ENCODE results near the gene CNOT11. TPM values are rescaled to one million over a fixed set of nuclear protein-coding genes. Genes with fewer than 3 reads are reported as not detected.

CNOT11 gene
- polyA plus RNA-seq, 1 donor (not counting 4 experiments of a cell fraction or from before 2014, with no cell fraction given) = 83.1 TPM

DNA sequence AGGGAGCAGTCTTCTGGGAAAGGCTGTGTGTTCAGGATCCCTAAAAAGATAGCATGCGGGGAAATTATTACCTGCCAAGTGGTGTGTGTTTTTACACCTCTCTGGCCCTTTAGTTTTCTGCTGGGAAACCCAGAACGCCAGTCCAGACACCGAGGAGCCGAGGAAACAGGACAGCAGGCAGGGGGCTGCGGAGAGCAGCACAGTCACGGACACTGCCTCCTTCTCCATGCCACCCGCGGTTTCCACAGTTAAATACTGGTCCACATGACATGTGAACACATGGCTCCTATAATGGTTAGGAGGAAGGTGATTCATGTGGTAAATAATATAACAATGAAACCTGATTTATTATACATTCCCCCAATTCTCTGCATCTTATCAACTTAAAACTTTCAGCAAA is 20.4 kb downstream of the CNOT11 start:
- no peaks in the 10 kb centered on the region for H3K27me3 ChIP-seq (ENCODE audit: control insufficient read depth, extremely low read depth, insufficient read depth, low read length)
- H3K9me1 ChIP-seq (ENCODE audit: control insufficient read depth, extremely low read depth, insufficient read depth, low read length) = no peaks in the 10 kb centered on the region
- peaks cover 18 to 58% of the 10 kb centered on the region in 2 experiments for H3K36me3 ChIP-seq (ENCODE audit: control insufficient read depth in 2 of 2, extremely low read depth in 1 of 2, insufficient read depth in 2 of 2, low read length in 2 of 2)
- H3K79me2 ChIP-seq (ENCODE audit: control insufficient read depth, insufficient read depth, low read length) = peaks cover 1% of the 10 kb centered on the region
- DNase-seq (ENCODE audit: low read depth, low spot score) (no peak), FAIRE-seq (no peak)
- no peak overlapping the region for H2AFZ ChIP-seq (ENCODE audit: control insufficient read depth, low read length)
- TF ChIP-seq, protein P1, sequence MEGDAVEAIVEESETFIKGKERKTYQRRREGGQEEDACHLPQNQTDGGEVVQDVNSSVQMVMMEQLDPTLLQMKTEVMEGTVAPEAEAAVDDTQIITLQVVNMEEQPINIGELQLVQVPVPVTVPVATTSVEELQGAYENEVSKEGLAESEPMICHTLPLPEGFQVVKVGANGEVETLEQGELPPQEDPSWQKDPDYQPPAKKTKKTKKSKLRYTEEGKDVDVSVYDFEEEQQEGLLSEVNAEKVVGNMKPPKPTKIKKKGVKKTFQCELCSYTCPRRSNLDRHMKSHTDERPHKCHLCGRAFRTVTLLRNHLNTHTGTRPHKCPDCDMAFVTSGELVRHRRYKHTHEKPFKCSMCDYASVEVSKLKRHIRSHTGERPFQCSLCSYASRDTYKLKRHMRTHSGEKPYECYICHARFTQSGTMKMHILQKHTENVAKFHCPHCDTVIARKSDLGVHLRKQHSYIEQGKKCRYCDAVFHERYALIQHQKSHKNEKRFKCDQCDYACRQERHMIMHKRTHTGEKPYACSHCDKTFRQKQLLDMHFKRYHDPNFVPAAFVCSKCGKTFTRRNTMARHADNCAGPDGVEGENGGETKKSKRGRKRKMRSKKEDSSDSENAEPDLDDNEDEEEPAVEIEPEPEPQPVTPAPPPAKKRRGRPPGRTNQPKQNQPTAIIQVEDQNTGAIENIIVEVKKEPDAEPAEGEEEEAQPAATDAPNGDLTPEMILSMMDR (optimal IDR thresholded peaks at IDR 0.05 in 1 of 3, IDR thresholded peaks at IDR 0.05 in 1 of 3, conservative IDR thresholded peaks at IDR 0.05 in 1 of 3; ENCODE audit: extremely low read depth in 1 of 3, insufficient read depth in 2 of 3, low read length in 3 of 3) = no peak
- TF ChIP-seq EZH2 (IDR thresholded peaks at IDR 0.05; ENCODE audit: low read length) = no peak
- dilution Hi-C loops (cut with MboI; ENCODE audit: extremely low pct_ligation_motif_present, low sequenced_read_pairs) = no loop called here
- H4K20me1 ChIP-seq (ENCODE audit: control insufficient read depth, extremely low read depth, insufficient read depth, low read length) = no peaks in the 10 kb centered on the region
- H3K9ac ChIP-seq (ENCODE audit: control insufficient read depth, extremely low read depth, insufficient read depth, low read length) = no peak overlapping the region
- no peak overlapping the region for H3K4me3 ChIP-seq (ENCODE audit: control insufficient read depth in 2 of 3, extremely low read depth in 1 of 3, insufficient read depth in 2 of 3, low read depth in 1 of 3, low read length in 3 of 3)
- no peak overlapping the region for H3K4me2 ChIP-seq (ENCODE audit: control insufficient read depth, extremely low read depth, insufficient read depth, low read depth, low read length)
- H3K27ac ChIP-seq (ENCODE audit: control insufficient read depth, insufficient read depth, low read length) = no peak overlapping the region
- H3K4me1 ChIP-seq (ENCODE audit: control insufficient read depth, extremely low read depth, insufficient read depth, low read length) = no peaks in the 10 kb centered on the region
- H3K9me3 ChIP-seq (ENCODE audit: control insufficient read depth, low read depth, low read length) = no peaks in the 10 kb centered on the region

DNA sequence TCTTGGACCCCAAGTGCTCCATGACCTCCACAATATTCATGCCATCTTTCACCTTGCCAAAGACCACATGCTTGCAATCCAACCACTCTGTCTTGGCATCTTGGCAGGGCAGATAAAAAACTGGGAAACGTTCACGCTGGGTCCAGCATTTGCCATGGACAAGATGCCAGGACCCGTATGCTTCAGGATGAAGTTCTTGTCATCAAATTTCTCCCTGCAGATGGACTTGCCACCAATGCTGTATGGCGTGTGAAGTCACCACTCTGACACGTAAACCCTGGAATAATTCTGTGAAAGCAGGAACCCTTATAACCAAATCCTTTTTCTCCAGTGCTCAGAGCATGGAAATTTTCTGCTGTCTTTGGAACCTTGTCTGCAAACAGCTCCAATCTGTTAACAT is 21.5 kb downstream of the CNOT11 start:
- FAIRE-seq = no peak
- dilution Hi-C loops (cut with MboI; ENCODE audit: extremely low pct_ligation_motif_present, low sequenced_read_pairs) = no loop called here
- Histone ChIP-seq H3K9me3 (ENCODE audit: control insufficient read depth, low read depth, low read length) (no peaks in the 10 kb centered on the region), H3K9me1 (ENCODE audit: control insufficient read depth, extremely low read depth, insufficient read depth, low read length) (no peaks in the 10 kb centered on the region), H3K79me2 (ENCODE audit: control insufficient read depth, insufficient read depth, low read length) (peaks cover 1% of the 10 kb centered on the region), H3K4me2 (ENCODE audit: control insufficient read depth, extremely low read depth, insufficient read depth, low read depth, low read length) (no peak overlapping the region), H2AFZ (ENCODE audit: control insufficient read depth, low read length) (no peak overlapping the region), H3K4me1 (ENCODE audit: control insufficient read depth, extremely low read depth, insufficient read depth, low read length) (no peaks in the 10 kb centered on the region), H3K27ac (ENCODE audit: control insufficient read depth, insufficient read depth, low read length) (no peak overlapping the region), H3K9ac (ENCODE audit: control insufficient read depth, extremely low read depth, insufficient read depth, low read length) (no peak overlapping the region), H3K27me3 (ENCODE audit: control insufficient read depth, extremely low read depth, insufficient read depth, low read length) (no peaks in the 10 kb centered on the region), H3K4me3 (ENCODE audit: control insufficient read depth in 2 of 3, extremely low read depth in 1 of 3, insufficient read depth in 2 of 3, low read depth in 1 of 3, low read length in 3 of 3) (no peak overlapping the region), H3K36me3 (ENCODE audit: control insufficient read depth in 2 of 2, extremely low read depth in 1 of 2, insufficient read depth in 2 of 2, low read length in 2 of 2) (peaks cover 20 to 58% of the 10 kb centered on the region in 2 experiments), H4K20me1 (ENCODE audit: control insufficient read depth, extremely low read depth, insufficient read depth, low read length) (no peaks in the 10 kb centered on the region)
- DNase-seq (ENCODE audit: low read depth, low spot score) = no peak
- TF ChIP-seq EZH2 (IDR thresholded peaks at IDR 0.05; ENCODE audit: low read length) = no peak
- TF ChIP-seq, protein P1 (optimal IDR thresholded peaks at IDR 0.05 in 1 of 3, IDR thresholded peaks at IDR 0.05 in 1 of 3, conservative IDR thresholded peaks at IDR 0.05 in 1 of 3; ENCODE audit: extremely low read depth in 1 of 3, insufficient read depth in 2 of 3, low read length in 3 of 3) = no peak

All from keratinocyte (primary cell).